HUES64 (cell line): Measurements from ENCODE around the gene LMO7.

Experiments used
- H3K27ac ChIP-seq: 2 replicates; pipeline ENCODE4 v1.7.0; 2013; ENCODE audit warnings: low read depth, low read length, inconsistent platforms
- H3K27me3 ChIP-seq: 2 replicates; pipeline ENCODE4 v1.6.1; 2013; ENCODE audit warnings: mild to moderate bottlenecking, low read length; ENCODE audit not compliant: insufficient read depth
- H3K36me3 ChIP-seq: 2 replicates; pipeline ENCODE4 v1.6.1; 2013; ENCODE audit warnings: mild to moderate bottlenecking, low read length; ENCODE audit not compliant: insufficient read depth
- H3K4me1 ChIP-seq: 2 replicates; pipeline ENCODE4 v1.6.1; 2013; ENCODE audit warnings: mild to moderate bottlenecking, low read length, moderate library complexity; ENCODE audit not compliant: insufficient read depth
- H3K4me3 ChIP-seq: 2 replicates; pipeline ENCODE4 v1.5.1; 2013; ENCODE audit warnings: mild to moderate bottlenecking, low read length, moderate library complexity
- H3K9ac ChIP-seq: 2 replicates; pipeline ENCODE4 v1.6.1; 2013; ENCODE audit warnings: mild to moderate bottlenecking, low read depth, low read length
- H3K9me3 ChIP-seq: 2 replicates; pipeline ENCODE4 v1.6.1; 2013; ENCODE audit warnings: low read depth, low read length; ENCODE audit not compliant: insufficient read depth
- WGBS: fragments of 150-250, 120-280 bp; methylation state at CpG from one replicate; pipeline ENCODE4 v1.1.7; 2013; ENCODE audit warnings: missing lambda C conversion rate; 5-methylcytosine and 5-hydroxymethylcytosine counted together

LMO7 gene

DNA sequence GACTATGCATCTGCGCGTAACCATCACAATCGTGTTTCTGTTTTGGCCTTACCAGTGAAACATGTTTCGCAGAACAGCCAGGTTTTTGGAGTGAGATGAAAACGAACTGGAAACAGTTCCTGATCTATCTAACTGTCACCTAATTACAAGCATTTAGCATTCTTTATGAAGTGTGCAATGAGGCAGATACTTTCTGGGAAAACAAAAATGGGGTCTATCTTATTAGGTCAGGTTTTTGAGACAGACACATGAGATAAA lies 182.8 kb downstream of the LMO7 start:
- no peaks in the 10 kb centered on the region for H3K9me3 ChIP-seq
- no peak overlapping the region for H3K9ac ChIP-seq
- WGBS: 97% methylated on average over 5 of the region's 5 CpGs
- H3K4me1 ChIP-seq: peaks cover 6% of the 10 kb centered on the region; the same call in 1 of the 2 replicates
- no peaks in the 10 kb centered on the region for H3K27me3 ChIP-seq
- H3K27ac ChIP-seq: no peak overlapping the region
- no peak overlapping the region for H3K4me3 ChIP-seq
- H3K36me3 ChIP-seq: no peaks in the 10 kb centered on the region

DNA sequence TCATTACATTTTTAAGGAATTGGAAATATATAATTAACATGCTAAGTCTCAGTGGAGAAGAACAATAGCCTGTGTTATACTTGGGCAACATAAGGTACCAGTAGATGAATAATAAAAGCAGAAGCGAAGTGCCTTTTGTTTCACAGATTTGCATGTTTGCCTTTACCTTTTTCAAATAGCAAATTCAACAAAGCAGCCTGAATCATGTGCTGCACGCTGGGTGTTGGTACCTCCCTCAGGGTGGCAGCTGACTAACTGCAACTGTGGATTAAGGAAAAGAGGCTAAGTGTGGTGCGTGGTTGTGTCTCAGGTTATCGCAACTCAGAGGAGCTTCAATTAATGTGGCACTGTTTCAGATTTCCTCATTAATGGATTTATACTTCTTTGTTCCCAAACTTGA lies 189.0 kb downstream of the LMO7 start:
- H3K9ac ChIP-seq: no peak overlapping the region
- no peaks in the 10 kb centered on the region for H3K36me3 ChIP-seq
- H3K4me3 ChIP-seq: no peak overlapping the region
- H3K4me1 ChIP-seq: peaks cover 10% of the 10 kb centered on the region
- 38% methylated on average over 4 of the region's 4 CpGs for WGBS
- no peaks in the 10 kb centered on the region for H3K27me3 ChIP-seq
- H3K27ac ChIP-seq: no peak overlapping the region; the same call in 1 of the 2 replicates
- H3K9me3 ChIP-seq: no peaks in the 10 kb centered on the region

- Histone ChIP-seq H3K27me3 (no peaks in the 10 kb centered on the region), H3K9ac (no peak overlapping the region), H3K4me3 (no peak overlapping the region), H3K36me3 (no peaks in the 10 kb centered on the region), H3K4me1 (peaks cover 10% of the 10 kb centered on the region), H3K9me3 (no peaks in the 10 kb centered on the region), H3K27ac (no peak overlapping the region; the same call in 1 of the 2 replicates)
- WGBS: 93% methylated on average over 2 of the region's 2 CpGs
These were observed 189.5 kb downstream of the LMO7 start for GRCh38 chr13:75825594-75825993.

- Histone ChIP-seq H3K27ac (no peak overlapping the region), H3K27me3 (no peaks in the 10 kb centered on the region), H3K36me3 (no peaks in the 10 kb centered on the region), H3K9ac (no peak overlapping the region), H3K4me3 (no peak overlapping the region), H3K4me1 (peaks cover 10% of the 10 kb centered on the region), H3K9me3 (peaks cover 2% of the 10 kb centered on the region; the same call in 1 of the 2 replicates)
- WGBS: 95% methylated on average over 5 of the region's 5 CpGs
These were observed 190.3 kb downstream of the LMO7 start for GRCh38 chr13:75826391-75826790.

GRCh38 chr13:75829830-75830229 lies 193.7 kb downstream of the LMO7 start:
- peaks cover 5% of the 10 kb centered on the region; the same call in 1 of the 2 replicates for H3K9me3 ChIP-seq
- no peak overlapping the region for H3K27ac ChIP-seq
- peaks cover 9% of the 10 kb centered on the region for H3K4me1 ChIP-seq
- H3K9ac ChIP-seq: no peak overlapping the region
- no peaks in the 10 kb centered on the region for H3K36me3 ChIP-seq
- WGBS: 91% methylated on average over 1 of the region's 1 CpG
- no peaks in the 10 kb centered on the region for H3K27me3 ChIP-seq
- H3K4me3 ChIP-seq: no peak overlapping the region

DNA sequence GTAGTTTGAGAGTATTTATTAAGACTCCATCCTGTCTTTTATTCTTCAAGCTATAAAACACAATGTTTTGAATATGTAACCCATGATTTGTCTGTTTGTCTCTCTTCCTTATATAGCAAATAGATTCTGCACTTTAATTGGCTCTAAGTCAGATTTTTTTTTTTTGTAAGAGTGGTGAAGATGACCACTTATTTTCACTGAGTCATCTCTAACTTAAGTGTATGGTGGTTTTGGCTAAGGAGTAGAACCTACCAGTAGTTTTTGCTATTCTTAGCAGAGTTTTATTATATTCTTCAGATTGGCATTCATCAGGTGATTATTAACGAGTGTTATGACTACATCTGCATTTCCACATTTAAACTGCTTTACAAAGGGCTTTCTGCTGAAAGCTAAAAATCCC lies 194.7 kb downstream of the LMO7 start:
- no peak overlapping the region for H3K4me3 ChIP-seq
- 100% methylated on average over 1 of the region's 1 CpG for WGBS
- no peaks in the 10 kb centered on the region for H3K27me3 ChIP-seq
- peaks cover 5% of the 10 kb centered on the region; the same call in 1 of the 2 replicates for H3K9me3 ChIP-seq
- no peak overlapping the region for H3K9ac ChIP-seq
- no peaks in the 10 kb centered on the region for H3K36me3 ChIP-seq
- H3K27ac ChIP-seq: no peak overlapping the region
- no peaks in the 10 kb centered on the region; the same call in 1 of the 2 replicates for H3K4me1 ChIP-seq

- peaks cover 5% of the 10 kb centered on the region; the same call in 1 of the 2 replicates for H3K9me3 ChIP-seq
- no peak overlapping the region for H3K27ac ChIP-seq
- H3K36me3 ChIP-seq: no peaks in the 10 kb centered on the region
- no peak overlapping the region for H3K4me3 ChIP-seq
- no peaks in the 10 kb centered on the region for H3K27me3 ChIP-seq
- H3K4me1 ChIP-seq: no peaks in the 10 kb centered on the region
- H3K9ac ChIP-seq: no peak overlapping the region
These were observed 195.3 kb downstream of the LMO7 start for GRCh38 chr13:75831389-75831788.

GRCh38 chr13:75832812-75833211 lies 196.7 kb downstream of the LMO7 start:
- no peak overlapping the region for H3K4me3 ChIP-seq
- no peaks in the 10 kb centered on the region for H3K27me3 ChIP-seq
- peaks cover 5% of the 10 kb centered on the region; the same call in 1 of the 2 replicates for H3K9me3 ChIP-seq
- no peaks in the 10 kb centered on the region for H3K4me1 ChIP-seq
- no peaks in the 10 kb centered on the region for H3K36me3 ChIP-seq
- no peak overlapping the region for H3K9ac ChIP-seq
- H3K27ac ChIP-seq: no peak overlapping the region
- 94% methylated on average over 5 of the region's 5 CpGs for WGBS

DNA sequence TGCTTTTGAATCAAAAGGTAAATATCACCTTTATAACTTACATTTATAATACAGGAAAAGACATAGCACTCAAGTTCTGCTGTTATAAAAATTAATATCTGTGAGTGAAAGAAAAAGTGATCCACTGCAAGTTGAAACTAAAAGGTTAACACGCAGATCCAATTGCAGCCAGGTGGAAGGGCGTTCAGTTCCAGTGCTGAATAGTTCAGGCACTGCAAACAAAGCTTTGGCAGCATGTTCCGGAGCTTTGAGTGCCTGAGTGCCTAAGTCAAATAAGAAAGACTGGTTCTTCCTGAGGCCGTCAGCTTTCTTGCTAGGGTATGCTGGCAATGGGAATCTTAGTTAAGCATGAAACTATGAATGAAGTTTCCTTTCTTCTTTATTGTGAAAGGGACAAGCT lies 200.3 kb downstream of the LMO7 start:
- 86% methylated on average over 4 of the region's 4 CpGs for WGBS
- Histone ChIP-seq H3K27me3 (no peaks in the 10 kb centered on the region), H3K27ac (no peak overlapping the region), H3K4me1 (no peaks in the 10 kb centered on the region), H3K36me3 (no peaks in the 10 kb centered on the region), H3K9ac (no peak overlapping the region), H3K4me3 (no peak overlapping the region), H3K9me3 (peaks cover 2% of the 10 kb centered on the region; the same call in 1 of the 2 replicates)

- Histone ChIP-seq H3K27me3 (no peaks in the 10 kb centered on the region), H3K9ac (no peak overlapping the region), H3K4me3 (no peak overlapping the region), H3K9me3 (peaks cover 4% of the 10 kb centered on the region; the same call in 1 of the 2 replicates), H3K27ac (no peak overlapping the region), H3K4me1 (no peaks in the 10 kb centered on the region), H3K36me3 (peaks cover 16% of the 10 kb centered on the region)
- 95% methylated on average over 5 of the region's 6 CpGs for WGBS
These were observed 202.4 kb downstream of the LMO7 start for GRCh38 chr13:75838366-75839005.

DNA sequence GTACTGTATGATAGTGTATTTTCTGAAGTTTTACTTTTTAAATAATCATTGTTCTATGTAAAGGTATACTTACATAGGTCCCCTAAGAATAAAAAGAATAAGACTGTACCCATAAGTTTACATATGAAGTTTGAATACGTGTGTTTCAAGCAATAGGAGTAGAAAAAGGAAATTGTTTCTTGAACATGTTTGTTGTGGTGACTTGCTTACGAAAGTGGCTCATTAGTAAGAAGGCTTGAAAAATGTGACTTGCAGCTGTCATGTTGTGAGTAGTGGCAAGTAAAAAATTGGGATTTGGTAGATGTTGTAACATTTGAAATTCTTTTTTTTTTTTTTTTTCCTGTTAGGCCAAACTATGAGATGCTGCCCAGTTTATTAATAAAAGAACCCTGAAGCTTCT lies 203.3 kb downstream of the LMO7 start:
- no peaks in the 10 kb centered on the region for H3K4me1 ChIP-seq
- H3K27me3 ChIP-seq: no peaks in the 10 kb centered on the region
- no peak overlapping the region for H3K27ac ChIP-seq
- WGBS: 96% methylated on average over 2 of the region's 2 CpGs
- peaks cover 16% of the 10 kb centered on the region for H3K36me3 ChIP-seq
- H3K4me3 ChIP-seq: no peak overlapping the region
- peaks cover 4% of the 10 kb centered on the region; the same call in 1 of the 2 replicates for H3K9me3 ChIP-seq
- H3K9ac ChIP-seq: no peak overlapping the region

DNA sequence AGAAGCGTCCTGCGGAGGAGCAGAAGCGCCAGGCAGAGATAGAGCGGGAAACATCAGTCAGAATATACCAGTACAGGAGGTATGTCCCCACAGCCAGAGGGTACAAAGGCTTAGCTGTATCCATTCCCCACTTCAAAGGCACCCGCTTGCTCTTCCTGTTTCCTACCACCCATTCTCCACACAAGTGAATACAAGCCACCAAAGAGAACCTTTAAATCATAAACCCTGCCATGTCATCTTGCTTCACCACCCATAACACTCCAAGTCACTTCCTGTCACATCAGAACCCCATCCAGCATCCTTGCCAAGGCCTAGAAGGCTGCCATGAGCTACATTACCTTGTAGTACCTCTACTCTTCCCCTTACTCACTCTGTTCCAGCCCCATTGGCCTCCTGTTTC lies 205.8 kb downstream of the LMO7 start:
- Histone ChIP-seq H3K4me1 (no peaks in the 10 kb centered on the region), H3K36me3 (peaks cover 16% of the 10 kb centered on the region), H3K9me3 (peaks cover 4% of the 10 kb centered on the region; the same call in 1 of the 2 replicates), H3K9ac (no peak overlapping the region), H3K4me3 (no peak overlapping the region), H3K27me3 (no peaks in the 10 kb centered on the region), H3K27ac (no peak overlapping the region)
- 96% methylated on average over 5 of the region's 5 CpGs for WGBS
